22Rv1 (cell line): ENCODE measurements around the gene KRT7.

Experiments
- CTCF ChIP-seq: fragments of 450-650 bp; IDR thresholded peaks from 2 replicates; pipeline ENCODE4 v1.5.1; 2017; ENCODE audit warnings: mild to moderate bottlenecking
- ZFX ChIP-seq: fragments of 450-650 bp; IDR thresholded peaks from 2 replicates; pipeline ENCODE4 v1.6.1; 2017; ENCODE audit warnings: antibody characterized with exemption, borderline replicate concordance

- TF ChIP-seq CTCF (no peak), ZFX (no peak)
These were observed 20.5 kb downstream of the KRT7 start for GRCh38 chr12:52253391-52254179.
